ENCODE results near the gene AKT3.
A peak's percentile ranks its signal among the peaks of the same experiment; 100 is the strongest.

AKT3 gene

DNA sequence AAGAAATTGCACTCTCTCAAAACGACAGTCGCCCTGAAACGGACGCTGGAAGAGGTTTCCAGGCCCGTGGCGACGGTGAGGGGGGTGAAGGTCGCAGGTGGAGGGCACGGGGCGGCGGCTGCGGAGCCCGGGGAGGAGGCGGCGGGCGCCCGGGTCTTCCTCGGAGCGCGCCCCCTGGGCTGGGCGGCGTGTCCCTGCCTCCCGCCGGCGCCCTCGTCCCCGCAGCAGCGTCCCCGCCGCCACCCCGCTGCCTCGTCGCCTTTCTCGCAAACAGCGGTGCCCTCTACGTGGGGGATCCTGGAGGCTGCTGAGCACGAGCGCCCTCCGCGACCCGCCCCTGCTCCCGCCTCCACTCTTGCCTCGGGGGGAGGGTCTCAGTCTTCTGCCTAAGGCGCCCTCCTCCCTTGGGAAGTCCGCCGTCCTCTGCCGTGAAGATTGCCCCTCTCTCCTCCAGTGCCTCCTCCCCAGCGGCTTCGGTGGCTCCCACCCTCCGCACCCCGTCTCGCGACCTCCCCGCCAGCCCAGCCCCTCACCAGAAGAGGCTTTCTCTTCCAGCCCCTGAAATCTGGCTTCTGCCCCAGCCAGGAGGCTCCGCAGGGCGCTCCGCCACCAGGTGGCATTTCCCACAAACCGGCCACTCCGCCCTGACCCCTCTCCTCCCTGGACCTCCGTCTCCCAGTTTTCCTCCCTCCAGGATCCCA lies 366.8 kb downstream of the AKT3 start:
- DNase-seq, result peak; percentile 46

DNA sequence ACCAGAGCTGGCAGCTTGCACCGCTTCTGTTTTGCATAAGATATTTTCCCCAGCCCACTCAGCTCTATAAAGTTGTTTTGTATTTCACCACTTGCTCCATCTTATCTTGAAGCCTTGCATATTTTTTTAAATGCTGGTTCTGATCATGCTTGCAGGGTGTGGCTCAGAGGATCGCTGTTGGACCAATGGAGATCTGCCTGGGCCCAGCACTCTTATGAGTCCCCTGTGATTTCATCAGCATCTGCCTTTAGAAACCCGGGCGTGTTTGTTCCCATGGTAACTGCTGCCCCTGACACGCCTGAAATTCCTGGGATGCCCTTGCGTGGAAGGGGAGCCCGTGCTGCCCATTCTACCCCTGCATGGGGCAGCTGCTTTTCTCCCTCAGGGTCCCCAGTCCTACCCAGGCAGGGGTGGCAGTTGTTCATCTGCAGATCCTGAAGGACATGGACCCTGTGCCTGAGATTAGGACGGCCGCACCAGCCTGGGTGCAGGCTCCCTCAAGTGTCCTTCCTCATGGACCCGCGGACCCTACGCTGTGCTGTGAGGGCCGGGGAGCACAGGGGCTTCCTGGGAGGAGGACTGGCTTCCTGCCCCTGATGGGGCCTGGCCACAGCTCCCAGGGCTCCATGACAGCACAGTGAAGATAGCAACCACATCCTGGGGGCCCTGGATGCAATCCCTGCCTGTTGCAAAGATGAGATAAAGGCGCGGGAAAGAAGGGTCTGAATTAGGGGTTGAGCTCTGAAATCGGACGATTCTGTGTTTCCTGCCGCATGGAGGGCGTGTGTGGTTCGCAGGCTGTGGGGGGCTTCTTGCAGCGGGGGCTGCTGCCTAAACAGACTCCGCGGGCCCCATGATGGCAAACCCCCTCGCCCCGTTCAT lies 367.7 kb downstream of the AKT3 start:
- peak; percentile 77 for DNase-seq

DNA sequence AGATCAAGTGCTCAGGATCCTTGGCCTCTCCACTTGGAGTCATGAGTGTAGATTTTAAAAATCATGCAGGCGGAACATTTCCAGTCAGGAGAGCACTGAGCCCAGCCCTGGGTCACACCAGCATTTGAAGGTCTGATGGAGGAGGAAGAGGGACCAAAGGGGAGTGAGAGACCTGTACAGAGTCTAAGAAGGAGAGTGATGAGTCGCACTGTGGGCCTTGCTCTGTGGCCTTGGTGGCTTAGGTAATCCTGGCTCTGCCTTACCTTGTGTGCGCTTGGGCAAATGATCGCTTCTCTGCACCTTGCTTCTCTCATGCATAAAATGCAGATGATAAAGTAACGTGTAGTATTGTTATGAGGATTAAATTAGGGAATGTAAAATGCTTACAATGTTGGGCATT lies 368.9 kb downstream of the AKT3 start:
- DNase-seq, result no peak

DNA sequence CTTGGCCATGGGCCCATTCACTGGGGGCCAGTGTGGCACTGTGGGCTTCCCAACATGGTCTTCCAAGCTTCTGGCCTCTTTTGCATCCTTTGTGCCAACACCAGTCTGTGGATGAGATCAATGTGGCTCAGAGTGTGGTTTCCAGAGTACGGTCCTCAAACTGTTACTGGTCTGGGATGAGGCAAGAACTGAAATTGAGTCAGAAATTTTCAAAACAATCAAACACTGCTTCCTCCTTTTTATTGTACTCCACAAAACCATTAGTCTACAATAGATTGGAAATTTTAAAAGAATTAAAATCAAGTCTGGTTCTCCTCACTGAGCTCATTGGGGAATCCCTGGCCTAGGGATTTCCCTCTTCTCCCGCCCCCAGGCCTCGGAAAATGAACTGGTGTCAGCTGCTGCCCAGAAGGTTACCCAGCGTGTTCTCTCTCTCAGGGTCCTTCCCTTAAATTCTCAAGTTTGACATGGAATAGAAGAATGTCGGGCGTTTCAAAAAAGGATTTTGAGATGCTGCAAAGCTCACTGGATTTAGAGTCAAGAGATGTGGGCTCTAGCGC lies 372.2 kb downstream of the AKT3 start:
- DNase-seq, result peak; percentile 56

DNA sequence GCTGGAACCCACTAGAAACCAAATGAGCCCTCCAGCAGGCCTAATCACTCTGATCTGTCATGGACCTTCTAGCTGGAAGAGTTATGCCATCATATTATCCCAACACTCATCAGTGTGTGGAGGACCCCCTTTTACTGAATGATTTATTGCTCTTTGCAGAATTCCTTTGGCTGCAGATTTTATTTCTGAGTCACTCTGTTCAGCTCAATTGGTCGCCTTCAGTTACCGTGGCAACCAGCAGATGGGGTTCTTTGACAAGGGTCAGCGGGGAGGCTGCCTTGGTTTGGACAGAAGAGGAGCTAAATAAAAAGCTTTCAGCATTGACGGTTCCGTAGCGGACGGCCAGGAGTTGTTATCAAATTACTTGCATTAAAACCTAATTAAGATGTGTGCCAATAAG lies 374.1 kb downstream of the AKT3 start:
- peak; percentile 62 for DNase-seq

DNA sequence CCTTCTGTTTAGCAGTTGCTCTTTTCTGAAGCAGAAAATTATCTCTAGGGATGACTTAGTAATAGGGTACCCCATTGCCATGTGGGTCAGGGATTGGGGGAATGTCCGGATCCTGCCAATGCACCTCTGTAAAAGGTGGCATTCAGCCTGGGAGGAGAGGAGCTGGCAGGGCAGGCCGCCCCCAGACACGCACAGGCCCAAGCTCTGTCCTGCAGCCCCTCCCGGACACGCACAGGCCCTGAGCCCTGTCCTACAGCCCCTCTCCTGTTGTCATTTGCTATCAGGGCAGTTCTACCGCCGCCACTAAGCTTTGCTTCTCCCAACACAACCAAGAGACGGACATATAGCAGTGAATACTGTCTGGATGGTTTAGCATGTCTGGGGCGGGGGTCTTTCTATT lies 375.1 kb downstream of the AKT3 start:
- DNase-seq, result no peak

DNA sequence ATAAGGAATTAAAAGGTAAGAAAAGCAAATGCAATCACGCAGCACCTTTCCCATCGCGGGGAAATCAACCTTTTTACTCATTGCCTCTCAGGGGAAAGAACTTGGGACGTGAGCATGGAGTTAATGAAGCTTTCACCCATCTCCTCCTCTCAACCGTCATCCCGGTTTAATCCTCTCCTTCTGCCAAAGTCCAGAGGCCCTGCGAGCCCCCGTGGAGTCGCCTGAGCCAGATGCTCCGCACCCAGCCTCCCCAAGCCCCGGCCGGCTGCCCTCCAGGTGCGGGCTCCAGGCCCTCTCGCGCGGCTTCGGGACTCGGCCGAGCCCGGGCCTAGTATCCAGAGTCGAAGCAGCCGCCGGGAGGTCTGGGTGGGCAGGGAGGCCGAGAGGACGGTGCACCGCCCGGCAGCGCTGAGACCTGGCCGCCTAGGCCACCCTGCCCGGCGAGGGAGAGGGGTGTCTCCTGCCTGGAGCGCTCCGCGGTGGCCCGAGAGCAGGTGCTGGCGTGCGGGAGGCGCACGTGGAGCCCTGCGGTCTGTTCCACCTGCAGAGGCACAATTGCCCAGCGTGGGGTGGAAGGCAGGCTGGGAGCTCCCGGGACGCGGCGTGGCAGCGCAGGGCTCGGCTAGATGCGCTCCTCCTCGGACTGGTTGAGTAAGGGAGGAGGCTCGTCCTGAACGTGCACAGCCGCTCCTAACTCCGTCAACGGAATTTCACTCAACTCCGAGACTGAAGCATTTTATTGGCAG lies 375.7 kb downstream of the AKT3 start:
- DNase-seq, result no peak

DNA sequence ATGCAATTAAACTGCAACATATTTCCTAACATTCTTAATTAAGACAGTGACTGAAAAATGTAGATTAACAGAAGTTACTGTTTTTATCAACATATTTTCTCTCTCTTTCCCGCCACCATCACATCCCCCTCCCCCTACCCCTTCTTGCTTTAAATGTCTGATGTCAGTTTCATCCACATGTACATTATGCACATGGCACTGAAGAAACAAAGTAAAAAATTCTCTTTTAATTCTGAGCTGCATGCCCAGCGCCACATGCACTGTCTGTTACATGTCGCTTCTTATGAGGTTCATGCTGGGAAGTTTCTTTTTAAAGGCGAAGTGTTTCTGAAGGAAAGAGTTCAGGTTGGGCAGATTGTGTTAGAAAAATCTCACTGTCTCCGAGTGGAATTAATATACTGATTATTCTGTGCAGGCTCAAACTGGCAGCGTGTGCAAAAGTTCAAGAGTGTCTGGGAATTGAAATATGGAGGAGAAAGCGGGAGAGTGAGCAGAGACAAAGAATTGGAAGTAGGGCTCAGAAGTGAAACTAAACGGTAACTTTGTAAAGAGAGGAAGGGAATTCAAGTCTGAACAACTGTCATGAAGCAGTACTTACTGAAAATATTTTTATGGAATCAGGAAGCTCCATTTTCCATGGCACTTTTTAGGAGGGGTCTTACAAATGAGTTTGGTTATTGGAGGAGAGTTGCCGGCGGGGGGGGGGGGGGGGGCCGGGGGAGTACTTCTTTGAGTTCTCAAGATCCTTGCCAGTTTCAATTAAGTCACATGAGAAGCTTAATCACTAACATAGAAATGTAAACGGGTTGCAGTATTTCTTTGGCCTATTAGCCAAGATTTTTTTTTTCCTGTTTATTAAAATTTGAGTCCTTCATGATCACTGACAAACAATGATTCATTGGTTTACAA lies 376.6 kb downstream of the AKT3 start:
- DNase-seq, result peak; percentile 62

DNA sequence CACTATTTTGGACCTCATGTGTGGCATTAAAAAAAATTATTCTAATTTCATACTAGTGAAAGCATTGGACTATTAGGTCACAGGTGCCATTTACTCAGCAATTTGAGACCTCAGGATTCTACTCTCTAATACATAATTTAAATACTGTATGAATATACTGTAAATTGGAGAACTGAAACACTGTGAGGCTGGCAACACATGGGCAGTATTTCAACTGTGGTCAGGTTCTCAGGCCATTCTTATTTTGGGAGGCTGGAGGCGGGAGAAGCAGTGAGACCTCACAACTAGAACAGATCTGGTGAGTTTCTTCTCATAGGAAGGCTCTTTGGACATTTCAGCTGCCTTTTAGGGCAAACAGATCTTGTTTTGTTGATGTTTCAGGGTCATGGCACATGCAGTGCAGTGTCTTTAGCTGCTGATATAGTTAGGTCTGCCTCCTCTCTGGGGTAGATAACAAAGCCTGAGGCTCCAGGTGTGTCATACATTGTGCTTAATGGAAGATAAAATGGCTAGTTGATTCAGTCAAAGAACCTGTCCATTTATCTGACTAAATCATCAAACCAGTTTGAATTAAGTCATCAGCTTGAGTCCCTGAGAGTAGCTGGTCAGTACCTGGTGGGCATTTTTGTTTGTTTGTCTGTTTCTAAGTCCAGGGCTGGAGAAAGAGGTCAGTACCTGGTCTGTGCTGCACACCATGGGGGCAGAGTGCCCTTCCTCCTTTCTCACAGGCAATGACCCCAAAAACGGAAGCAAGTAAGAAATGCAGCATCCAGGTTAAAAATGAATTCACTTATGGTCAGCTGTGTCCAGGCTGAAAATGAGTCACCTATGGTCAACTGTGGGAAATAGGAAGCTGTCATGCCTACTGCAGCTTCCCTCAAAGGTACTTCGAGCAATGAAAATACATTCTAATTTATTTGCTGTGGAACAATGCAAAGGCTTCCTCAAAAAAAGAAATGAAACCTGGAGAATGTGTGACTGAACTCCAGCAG lies 378.0 kb downstream of the AKT3 start:
- peak; percentile 30 for DNase-seq

DNA sequence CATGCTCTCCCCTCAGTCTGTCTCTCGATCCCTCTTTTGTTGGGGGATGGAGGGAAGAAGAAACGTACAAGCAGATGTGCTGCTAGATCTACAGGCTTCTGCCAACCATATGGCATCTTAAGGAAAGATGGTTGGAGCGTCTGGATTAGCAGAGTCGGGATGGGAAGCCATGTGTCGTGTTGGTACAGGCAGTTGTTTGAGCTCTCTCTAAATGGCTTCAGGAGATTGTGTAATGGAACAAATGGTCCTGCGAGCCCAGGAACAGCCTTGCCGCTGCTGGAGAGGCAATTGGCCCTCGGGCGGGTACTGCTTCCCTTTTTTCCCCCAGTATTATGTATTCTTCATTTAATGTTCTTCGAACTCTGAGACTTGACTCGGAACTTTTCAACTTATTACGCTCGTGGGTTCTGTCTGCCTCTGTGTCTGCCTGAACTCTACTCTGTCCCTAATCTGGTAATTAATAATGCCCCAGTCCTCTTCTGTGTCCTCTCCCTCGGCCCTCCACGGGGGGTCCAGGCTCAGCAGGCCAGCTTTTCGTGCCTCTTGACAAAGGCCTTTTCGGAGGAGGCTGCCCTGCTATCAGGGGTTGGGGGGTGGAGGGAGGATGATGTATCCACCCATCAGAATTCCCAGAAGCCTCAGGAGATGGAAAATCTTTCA lies 378.9 kb downstream of the AKT3 start:
- peak; percentile 32 for DNase-seq

DNA sequence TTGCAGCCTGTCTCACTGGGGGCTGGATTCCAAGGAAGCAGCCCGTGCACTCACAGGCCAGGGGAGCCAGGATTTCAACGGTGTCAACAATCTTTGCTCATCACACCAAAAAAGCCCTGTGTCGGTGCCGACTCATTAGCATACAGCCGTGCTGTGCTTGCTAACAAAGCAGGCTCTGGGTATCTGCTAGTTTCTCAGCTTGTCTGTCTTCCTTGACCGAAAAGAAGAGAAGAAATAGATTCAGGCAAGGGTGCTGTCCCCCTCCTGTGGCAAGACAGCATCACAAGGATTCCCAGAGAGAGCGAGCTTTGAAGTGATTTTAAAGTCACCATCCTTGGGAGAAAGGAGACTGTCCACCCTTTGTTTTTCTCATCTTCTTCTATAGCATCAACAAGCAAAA lies 379.5 kb downstream of the AKT3 start:
- no peak for DNase-seq

DNA sequence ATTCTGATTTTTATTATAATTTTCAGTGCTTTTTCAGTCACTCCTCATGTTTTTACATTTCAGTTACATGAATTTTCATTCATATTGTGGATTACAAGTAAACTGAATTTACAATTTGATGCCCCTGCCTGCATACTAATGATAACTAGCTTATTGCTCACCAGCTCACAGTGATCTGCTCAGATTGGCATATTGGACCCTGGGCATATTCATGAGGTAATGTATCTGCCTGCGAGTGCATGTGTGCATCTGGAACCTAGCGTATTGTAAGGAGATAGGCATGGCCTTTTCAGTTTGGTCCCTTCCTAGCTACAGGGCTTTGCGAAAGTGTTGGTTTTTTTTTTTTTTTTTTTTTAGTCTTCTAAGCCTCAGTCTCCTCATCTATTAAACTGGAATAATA lies 380.5 kb downstream of the AKT3 start:
- no peak for DNase-seq

DNA sequence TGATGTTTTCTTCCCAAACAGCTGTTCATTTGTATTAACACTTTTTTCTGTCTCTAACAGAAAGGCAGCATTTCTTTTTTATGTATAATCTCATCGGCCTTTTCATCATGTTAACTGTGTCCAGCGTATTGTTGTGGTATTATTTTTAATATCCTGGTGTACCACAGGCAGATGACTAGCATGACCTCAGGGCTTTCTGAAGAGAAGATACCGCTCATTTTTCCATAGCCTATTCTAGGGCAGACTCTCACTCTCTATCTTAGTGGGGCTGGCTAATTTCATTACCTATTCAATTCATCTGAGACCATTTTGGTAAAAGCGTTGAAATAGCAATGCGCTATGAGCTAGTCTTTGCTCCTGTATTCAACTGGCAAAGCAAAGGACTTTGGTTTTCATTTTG lies 384.3 kb downstream of the AKT3 start:
- DNase-seq, result no peak

DNA sequence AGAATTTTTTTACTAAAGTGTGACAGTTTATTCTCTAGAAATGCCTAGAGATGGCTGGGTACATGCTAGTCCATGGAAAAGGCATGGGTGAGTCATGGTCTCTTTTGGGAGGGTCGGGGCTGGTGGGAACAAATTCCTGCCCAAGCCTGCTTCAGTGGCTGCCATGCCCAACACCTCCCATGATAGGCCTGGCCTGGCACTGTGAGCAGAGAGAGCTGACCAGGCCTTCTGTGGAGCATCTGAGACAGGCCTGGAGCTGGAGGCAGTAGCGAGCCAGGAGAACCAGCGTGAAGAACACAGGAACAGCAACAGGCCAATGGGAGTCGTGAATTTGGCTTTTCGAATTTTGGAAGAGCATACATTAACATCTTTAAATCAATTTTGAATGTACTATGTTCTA lies 385.0 kb downstream of the AKT3 start:
- no peak for DNase-seq

DNA sequence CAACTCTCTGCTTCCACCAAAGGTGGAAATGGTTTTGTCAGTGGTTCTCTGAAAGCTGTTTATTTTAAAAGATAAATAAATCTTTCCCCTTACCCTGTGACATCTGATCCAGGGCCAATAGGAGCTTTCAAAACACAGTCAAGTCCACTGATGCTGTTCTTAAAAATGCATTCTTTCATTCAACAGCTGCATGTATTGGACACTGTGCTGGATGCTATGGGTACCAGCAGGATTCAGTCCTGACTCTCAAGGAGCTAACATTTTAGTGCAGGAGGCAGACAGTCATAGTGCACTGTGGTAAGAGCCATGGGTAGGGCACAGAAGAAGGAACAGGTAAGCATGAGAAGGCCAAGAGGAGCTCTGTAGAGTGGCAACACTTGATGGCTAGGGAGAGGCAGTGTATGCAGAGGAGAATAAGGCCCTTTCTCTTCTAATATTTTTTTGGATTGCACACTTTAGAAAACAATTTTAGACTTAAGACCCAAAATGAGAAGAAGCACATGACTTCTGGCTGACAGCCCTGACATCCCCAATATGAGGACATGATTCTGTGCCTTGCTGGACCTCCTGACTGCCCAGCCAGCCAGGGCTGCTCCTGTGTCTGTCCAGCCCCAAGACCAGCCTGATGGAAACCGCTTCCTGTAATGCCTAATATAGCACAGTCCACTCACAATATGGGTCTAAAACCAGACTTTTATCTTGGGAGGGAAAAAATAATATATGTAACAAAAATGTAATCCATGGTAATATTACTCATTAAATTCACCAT lies 386.9 kb downstream of the AKT3 start:
- no peak for DNase-seq

DNA sequence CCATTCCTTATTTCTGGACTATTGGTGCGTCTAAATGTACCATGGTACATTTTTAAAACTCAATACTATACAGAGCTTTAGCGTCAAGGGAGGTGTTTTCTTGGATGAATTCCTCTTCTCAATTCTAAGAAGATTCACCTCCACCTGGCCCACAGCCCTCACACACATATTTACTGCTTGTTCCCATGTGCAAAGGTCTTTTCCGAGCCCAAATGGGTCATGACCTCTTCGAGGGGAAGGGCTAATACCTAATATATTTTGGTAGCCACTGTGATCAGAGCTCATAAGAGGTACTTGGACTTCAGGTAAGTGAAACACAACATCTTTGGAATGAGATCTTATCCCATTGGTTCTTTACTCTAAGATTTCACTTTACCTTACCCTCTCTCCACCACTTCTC lies 388.3 kb downstream of the AKT3 start:
- no peak for DNase-seq

DNA sequence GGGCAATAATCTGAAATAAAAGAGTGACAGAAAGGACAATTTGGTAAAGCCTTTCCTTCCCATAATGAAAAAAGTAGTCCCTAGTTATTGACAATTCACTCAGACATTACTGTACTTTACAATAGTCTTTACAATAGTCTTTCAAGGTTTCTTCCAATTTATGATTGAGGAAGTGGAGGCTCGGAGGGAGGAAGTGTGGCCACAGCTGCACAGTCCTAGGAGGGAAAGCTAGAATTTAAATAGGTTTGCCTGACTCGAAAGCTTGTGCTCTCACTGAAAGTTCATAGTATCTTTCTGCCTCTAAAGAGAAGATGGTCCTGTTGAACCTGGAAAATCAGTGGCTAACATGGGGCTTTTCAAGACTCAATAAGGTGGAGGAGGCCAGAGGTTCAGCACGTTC lies 391.0 kb downstream of the AKT3 start:
- peak; percentile 71 for DNase-seq

DNA sequence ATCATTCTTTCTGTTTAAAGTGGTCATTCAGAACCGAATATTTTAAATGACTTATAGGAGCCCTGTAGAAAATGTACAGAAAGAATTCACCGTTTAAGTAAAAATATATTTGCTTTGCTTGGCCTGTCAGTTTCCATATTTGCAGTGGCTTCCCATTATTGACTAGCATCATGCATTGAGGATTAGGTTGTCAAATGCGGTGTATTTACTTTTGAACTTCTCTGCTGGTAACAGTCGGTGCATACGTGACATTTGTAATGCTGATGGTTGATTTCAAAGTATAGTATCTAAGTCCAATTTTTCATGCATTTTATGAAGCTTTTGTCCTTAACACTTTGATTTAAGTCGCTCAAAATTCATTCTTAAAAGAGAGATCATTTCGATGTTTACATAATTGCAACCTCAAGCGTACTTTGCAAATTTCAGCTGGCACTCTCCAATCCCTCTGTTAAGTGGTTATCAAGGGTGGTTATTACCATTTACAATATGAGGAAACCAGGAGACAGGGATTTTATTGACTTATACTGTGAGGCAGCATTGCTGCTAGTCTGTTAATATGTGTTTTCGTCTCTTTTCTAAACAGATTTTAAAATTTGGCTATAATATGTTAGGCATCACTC lies 392.6 kb downstream of the AKT3 start:
- no peak for DNase-seq
